H1 (cell line): ENCODE measurements around the gene TNFAIP8L3. TPM values are rescaled to one million over a fixed set of nuclear protein-coding genes. Genes with fewer than 3 reads are reported as not detected.

Experiments
- CTCF ChIA-PET: fragments of 300-600 bp; sonication (Branson Sonifier 250); formaldehyde crosslinking; loops from one replicate; lab custom pipeline; 2021; ENCODE audit not compliant: partially characterized antibody; lab: Charles Lee
- POLR2A ChIA-PET: fragments of 300-600 bp; sonication (Branson Sonifier 250); formaldehyde crosslinking; loops from one replicate; lab custom pipeline; 2021; ENCODE audit warnings: inconsistent platforms; ENCODE audit not compliant: partially characterized antibody; lab: Charles Lee
- DNase-seq, 2 experiments: peaks; one replicate each; pipeline versions ENCODE4 v3.0.0 to v3.0.0-alpha.2; 2010 to 2022; ENCODE audit warnings: low spot score in 2 of 2, low read depth in 1 of 2, mixed read lengths in 1 of 2
- FAIRE-seq: peaks from 2 replicates; lab custom pipeline; 2011; peaks lifted over from hg19 to GRCh38; lab: Jason Lieb, UNC
- H2AFZ ChIP-seq: 2 replicates; pipeline ENCODE4 v1.8.1; 2012; ENCODE audit warnings: low read length, inconsistent platforms
- H2AK5ac ChIP-seq: 2 replicates; pipeline ENCODE4 v1.6.1; 2013; ENCODE audit warnings: low read depth, low read length
- H2BK120ac ChIP-seq: replicated peaks from 2 replicates; pipeline ENCODE3; 2013; ENCODE audit warnings: low read depth, low read length, inconsistent platforms
- H2BK12ac ChIP-seq: 2 replicates; pipeline ENCODE4 v1.6.1; 2013; ENCODE audit warnings: low read depth, low read length
- H2BK15ac ChIP-seq: 2 replicates; pipeline ENCODE4 v1.6.1; 2013; ENCODE audit warnings: low read length
- H2BK20ac ChIP-seq: 2 replicates; pipeline ENCODE4 v1.6.1; 2013; ENCODE audit warnings: low read length
- H2BK5ac ChIP-seq: 2 replicates; pipeline ENCODE4 v1.6.1; 2013; ENCODE audit warnings: low read depth, low read length
- H3K14ac ChIP-seq: 2 replicates; pipeline ENCODE4 v1.6.1; 2013; ENCODE audit warnings: inconsistent platforms; ENCODE audit not compliant: insufficient read length
- H3K18ac ChIP-seq: 2 replicates; pipeline ENCODE4 v1.6.1; 2013; ENCODE audit warnings: low read length; ENCODE audit errors: extremely low read depth
- H3K23ac ChIP-seq: 2 replicates; pipeline ENCODE4 v1.6.1; 2013; ENCODE audit warnings: inconsistent platforms; ENCODE audit not compliant: insufficient read length
- H3K23me2 ChIP-seq: 2 replicates; pipeline ENCODE4 v1.6.1; 2013; ENCODE audit warnings: low read depth, low read length
- H3K27ac ChIP-seq: 2 replicates; pipeline ENCODE4 v1.6.1; 2011; ENCODE audit warnings: low read depth, low read length, inconsistent platforms
- H3K27me3 ChIP-seq, 4 experiments: replicated peaks in 1 of 4; 1 replicate in 1 of 4; 2 replicates in 3 of 4; pipeline versions ENCODE4 v1.6.1 to v1.8.1; 2011 to 2013; ENCODE audit warnings: low read length in 3 of 4, mild to moderate bottlenecking in 3 of 4, inconsistent platforms in 2 of 4, mixed read lengths in 2 of 4, moderate library complexity in 1 of 4; ENCODE audit not compliant: control insufficient read depth in 3 of 4, insufficient read depth in 3 of 4; ENCODE audit errors: extremely low read depth in 1 of 4
- H3K36me3 ChIP-seq, 4 experiments: 2 replicates each; pipeline versions ENCODE4 v1.6.1 to v1.8.1; 2011 to 2013; ENCODE audit warnings: mild to moderate bottlenecking in 4 of 4, low read length in 3 of 4, moderate library complexity in 2 of 4, control low read depth in 1 of 4, inconsistent platforms in 1 of 4; ENCODE audit not compliant: insufficient read depth in 4 of 4, control insufficient read depth in 2 of 4
- H3K4ac ChIP-seq: replicated peaks from 2 replicates; pipeline ENCODE3; 2013; ENCODE audit warnings: low read length, low read depth, mixed read lengths, inconsistent platforms; ENCODE audit not compliant: insufficient read length
- H3K4me1 ChIP-seq, 4 experiments: replicated peaks in 1 of 4; 1 replicate in 1 of 4; 2 replicates in 3 of 4; pipeline versions ENCODE4 v1.6.1 to v1.8.1; 2011 to 2013; ENCODE audit warnings: low read length in 3 of 4, inconsistent platforms in 2 of 4, mixed read lengths in 1 of 4; ENCODE audit not compliant: insufficient read depth in 4 of 4, control insufficient read depth in 3 of 4
- H3K4me2 ChIP-seq, 2 experiments: 2 replicates each; pipeline versions ENCODE4 v1.6.1 to v1.8.1; 2011 to 2013; ENCODE audit warnings: low read depth in 2 of 2, low read length in 2 of 2, control low read depth in 1 of 2, inconsistent platforms in 1 of 2, mild to moderate bottlenecking in 1 of 2; ENCODE audit not compliant: insufficient read depth in 1 of 2
- H3K4me3 ChIP-seq, 4 experiments: fragments of 200-600, 300-600 bp in 1 of 4; sonication (generic), shearing (Covaris generic), sonication (Bioruptor Twin) in 1 of 4; 2 replicates each; pipeline versions ENCODE4 v1.5.1 to v1.8.1; 2011 to 2016; ENCODE audit warnings: low read length in 4 of 4, low read depth in 3 of 4, control low read depth in 2 of 4, inconsistent platforms in 2 of 4, mild to moderate bottlenecking in 2 of 4, mixed read lengths in 1 of 4, moderate library complexity in 1 of 4; ENCODE audit not compliant: insufficient read depth in 2 of 4; ENCODE audit errors: extremely low read depth in 1 of 4
- H3K56ac ChIP-seq: replicated peaks from 2 replicates; pipeline ENCODE3; 2013; ENCODE audit warnings: low read depth, mild to moderate bottlenecking, mixed read lengths, low read length, inconsistent platforms; ENCODE audit not compliant: insufficient read length
- H3K79me1 ChIP-seq: 2 replicates; pipeline ENCODE4 v1.6.1; 2013; ENCODE audit warnings: low read depth, low read length, control low read depth
- H3K79me2 ChIP-seq, 2 experiments: 2 replicates each; pipeline versions ENCODE4 v1.6.1 to v1.8.1; 2012 to 2013; ENCODE audit warnings: low read length in 2 of 2, mild to moderate bottlenecking in 2 of 2, inconsistent platforms in 1 of 2; ENCODE audit not compliant: insufficient read depth in 2 of 2, control insufficient read depth in 1 of 2
- H3K9ac ChIP-seq, 4 experiments: replicated peaks in 1 of 4; 1 replicate in 1 of 4; 2 replicates in 3 of 4; pipeline versions ENCODE4 v1.6.1 to v1.8.1; 2011 to 2013; ENCODE audit warnings: low read depth in 3 of 4, low read length in 3 of 4, control low read depth in 2 of 4, mild to moderate bottlenecking in 2 of 4, moderate library complexity in 2 of 4, inconsistent platforms in 1 of 4; ENCODE audit errors: extremely low read depth in 1 of 4
- H3K9me3 ChIP-seq, 2 experiments: 2 replicates each; pipeline versions ENCODE4 v1.6.1 to v1.8.1; 2012 to 2013; ENCODE audit warnings: mild to moderate bottlenecking in 2 of 2, moderate library complexity in 2 of 2, control low read depth in 1 of 2, inconsistent platforms in 1 of 2, low read depth in 1 of 2, low read length in 1 of 2, mixed read lengths in 1 of 2; ENCODE audit not compliant: insufficient read depth in 2 of 2
- H4K20me1 ChIP-seq, 2 experiments: replicated peaks in 1 of 2; 2 replicates each; pipeline versions ENCODE3 to v1.8.1; 2011 to 2013; ENCODE audit warnings: inconsistent platforms in 2 of 2, low read length in 2 of 2, mild to moderate bottlenecking in 1 of 2; ENCODE audit not compliant: insufficient read depth in 2 of 2, control insufficient read depth in 1 of 2
- H4K5ac ChIP-seq: 2 replicates; pipeline ENCODE4 v1.6.1; 2013; ENCODE audit warnings: low read length, low read depth, mixed read lengths, inconsistent platforms; ENCODE audit not compliant: insufficient read length
- H4K8ac ChIP-seq: 2 replicates; pipeline ENCODE4 v1.8.0; 2013; ENCODE audit warnings: mild to moderate bottlenecking, moderate library complexity, low read length, inconsistent platforms; ENCODE audit not compliant: insufficient read depth; ENCODE audit errors: extremely low read depth
- H4K91ac ChIP-seq: replicated peaks from 2 replicates; pipeline ENCODE3; 2013; ENCODE audit warnings: low read length, mixed read lengths, inconsistent platforms; ENCODE audit not compliant: insufficient read length
- BCL11A ChIP-seq, 2 experiments: IDR thresholded peaks; one replicate each; pipeline ENCODE4 v1.6.1; 2011; ENCODE audit warnings: low read depth in 2 of 2, low read length in 2 of 2, mild to moderate bottlenecking in 2 of 2
- CEBPB ChIP-seq: IDR thresholded peaks from 2 replicates; pipeline ENCODE4 v1.6.1; 2012; ENCODE audit warnings: low read depth, low read length
- EP300 ChIP-seq, 2 experiments: IDR thresholded peaks; 1 replicate in 1 of 2; 2 replicates in 1 of 2; pipeline ENCODE4 v1.6.1; 2011 to 2012; ENCODE audit warnings: low read depth in 2 of 2, low read length in 2 of 2, mild to moderate bottlenecking in 2 of 2, borderline replicate concordance in 1 of 2, inconsistent platforms in 1 of 2, moderate library complexity in 1 of 2
- EZH2 ChIP-seq: fragments of 200-600 bp; sonication (generic); IDR thresholded peaks from 2 replicates; pipeline ENCODE4 v1.7.1; 2012; ENCODE audit warnings: low read depth, mild to moderate bottlenecking, moderate library complexity, low read length, inconsistent platforms; ENCODE audit not compliant: severe bottlenecking
- FOSL1 ChIP-seq: IDR thresholded peaks from 2 replicates; pipeline ENCODE4 v1.6.1; 2011; ENCODE audit warnings: mild to moderate bottlenecking, low read depth, low read length, moderate library complexity; ENCODE audit not compliant: insufficient read depth
- JUN ChIP-seq: IDR thresholded peaks from 2 replicates; pipeline ENCODE4 v1.6.1; 2011; ENCODE audit warnings: low read depth, mild to moderate bottlenecking, improper control_type of control experiment, low read length
- PHF8 ChIP-seq: fragments of 200-600 bp; sonication (generic); conservative IDR thresholded peaks from 2 replicates; pipeline ENCODE4 v1.7.1; 2012; ENCODE audit warnings: low read depth, mild to moderate bottlenecking, inconsistent platforms, low read length, moderate library complexity
- POLR2A ChIP-seq, 2 experiments: IDR thresholded peaks; 1 replicate in 1 of 2; 2 replicates in 1 of 2; pipeline ENCODE4 v1.6.1; 2011; ENCODE audit warnings: low read depth in 2 of 2, low read length in 2 of 2, mild to moderate bottlenecking in 2 of 2; ENCODE audit errors: control extremely low read depth in 1 of 2
- RNF2 ChIP-seq: fragments of 200-900, 300-1000 bp; sonication (generic); IDR thresholded peaks from 2 replicates; pipeline ENCODE4 v1.7.1; 2016; ENCODE audit warnings: borderline replicate concordance, low read depth, mild to moderate bottlenecking, antibody characterized with exemption, low read length; ENCODE audit not compliant: poor library complexity, severe bottlenecking; ENCODE audit errors: missing control alignments
- RXRA ChIP-seq: IDR thresholded peaks from 2 replicates; pipeline ENCODE4 v1.6.1; 2011; ENCODE audit warnings: low read depth, mild to moderate bottlenecking, low read length, moderate library complexity; ENCODE audit not compliant: insufficient read depth
- SIRT6 ChIP-seq: IDR thresholded peaks from one replicate; pipeline ENCODE4 v1.7.1; 2012; ENCODE audit warnings: low read length, inconsistent platforms
- SIX5 ChIP-seq: IDR thresholded peaks from 2 replicates; pipeline ENCODE4 v1.6.1; 2011; ENCODE audit warnings: mild to moderate bottlenecking, low read depth, low read length
- TCF12 ChIP-seq: IDR thresholded peaks from 2 replicates; pipeline ENCODE4 v1.6.1; 2011; ENCODE audit warnings: low read depth, mild to moderate bottlenecking, low read length
- USF2 ChIP-seq: IDR thresholded peaks from 2 replicates; pipeline ENCODE4 v1.6.1; 2011; ENCODE audit warnings: low read length, improper control_type of control experiment
- WGBS, 2 experiments: shearing (Covaris generic) in 1 of 2; methylation state at CpG; one replicate each; pipeline versions ENCODE4 v1.1.6 to v1.1.7; 2013 to 2015; ENCODE audit warnings: low lambda C conversion rate in 2 of 2, mixed read lengths in 2 of 2, inconsistent platforms in 1 of 2, low coverage in 1 of 2, missing lambda C conversion rate in 1 of 2; ENCODE audit not compliant: insufficient replicate concordance in 2 of 2, insufficient coverage in 1 of 2, insufficient read length in 1 of 2; ENCODE audit errors: extremely low coverage in 1 of 2, missing lambda C conversion rate in 1 of 2; 5-methylcytosine and 5-hydroxymethylcytosine counted together
- polyA plus RNA-seq, 7 experiments: library from polyadenylated mRNA; depleted of rRNA in 3 of 7; stranded (reverse) in 5 of 7; unstranded in 2 of 7; fragments of >200 nt in 5 of 7; fragments of 200-250 nt in 2 of 7; gene quantifications; 1 replicate in 5 of 7; 2 replicates in 1 of 7; 4 replicates in 1 of 7; pipeline versions ENCODE4 v1.2.1 to v1.2.3, GENCODE V29; 2011 to 2013; ENCODE audit warnings: missing spikeins in 2 of 7, mixed read lengths in 2 of 7
- total RNA-seq: library from RNA; stranded (reverse); fragmentation: NEBNext Ultra II Directional; extraction: Animal tissue kit (Norgen Biotek cat#: 25700); gene quantifications from 2 replicates; pipeline ENCODE4 v1.2.1, GENCODE V29; 2021

The TNFAIP8L3 gene
- total and polyA plus RNA-seq, 2 of the 8 experiments (the other 6 are each of a cell fraction or from before 2014, with no cell fraction given) = 0.23 to 0.67 TPM

- no peaks in the 10 kb centered on the region for H3K79me2 ChIP-seq
- no peak overlapping the region for H3K18ac ChIP-seq
- no peak overlapping the region for H3K4me3 ChIP-seq
- no peaks in the 10 kb centered on the region for H3K36me3 ChIP-seq
- FAIRE-seq (no peak), DNase-seq (no peak)
- no peak overlapping the region for H2BK15ac ChIP-seq
- H3K27me3 ChIP-seq = no peaks in the 10 kb centered on the region
- no peaks in the 10 kb centered on the region for H3K4me1 ChIP-seq
- H3K79me1 ChIP-seq = no peaks in the 10 kb centered on the region
- no peak overlapping the region for H3K9ac ChIP-seq
- no peak overlapping the region for H4K5ac ChIP-seq
- H4K91ac ChIP-seq = no peak overlapping the region
- no peak overlapping the region for H3K23ac ChIP-seq
- no peak overlapping the region for H3K27ac ChIP-seq
- no peak overlapping the region for H3K14ac ChIP-seq
- H3K9me3 ChIP-seq = no peaks in the 10 kb centered on the region
- H2BK12ac ChIP-seq = no peak overlapping the region
- H2BK20ac ChIP-seq = no peak overlapping the region
- H3K23me2 ChIP-seq = no peaks in the 10 kb centered on the region
- no peak overlapping the region for H3K56ac ChIP-seq
- no peaks in the 10 kb centered on the region for H4K20me1 ChIP-seq
- CTCF ChIA-PET = interaction anchor here (0.9 to 1.1 kb wide), 2 partner anchors 12 to 95 kb away, joined by 3 to 4 read pairs; no protein-coding TSS in a partner anchor
- WGBS, 2 experiments = 88% methylated on average over 3 of the region's 3 CpGs; no CpG with 5 or more reads in 1 of the 2 experiments
- no peak overlapping the region for H3K4ac ChIP-seq
- no peak overlapping the region for H2AFZ ChIP-seq
- H2AK5ac ChIP-seq = no peak overlapping the region
- no peak overlapping the region for H2BK5ac ChIP-seq
- POLR2A ChIA-PET = no interaction called here
- no peak overlapping the region for H4K8ac ChIP-seq
- no peak overlapping the region for H3K4me2 ChIP-seq
- no peak overlapping the region for H2BK120ac ChIP-seq
- TF ChIP-seq SIRT6 = no peak
- no peak for TF ChIP-seq RNF2
- no peak for TF ChIP-seq SIX5
- no peak for TF ChIP-seq USF2
- no peak for TF ChIP-seq RXRA
- TF ChIP-seq EP300 (IDR thresholded peaks at IDR 0.05; ENCODE audit: borderline replicate concordance in 1 of 2, low read depth in 2 of 2, low read length in 2 of 2) = no peak
- no peak for TF ChIP-seq BCL11A (IDR thresholded peaks at IDR 0.05; ENCODE audit: low read depth in 2 of 2, low read length in 2 of 2)
- no peak for TF ChIP-seq FOSL1
- no peak for TF ChIP-seq POLR2A (IDR thresholded peaks at IDR 0.05; ENCODE audit: control extremely low read depth in 1 of 2, low read depth in 2 of 2, low read length in 2 of 2)
- TF ChIP-seq EZH2 = no peak
- no peak for TF ChIP-seq PHF8
- no peak for TF ChIP-seq TCF12
- TF ChIP-seq CEBPB = no peak
- no peak for TF ChIP-seq JUN
Observed at GRCh38 chr15:51067510-51067909, 27.2 kb downstream of the TNFAIP8L3 start.
